C4-2B (cell line): ENCODE measurements around the gene OR51G1.

Experiments
- H3K27ac ChIP-seq: fragments of 450-650 bp; 2 replicates; pipeline ENCODE4 v1.5.1; 2017
- CTCF ChIP-seq: fragments of 450-650 bp; conservative IDR thresholded peaks from 2 replicates; pipeline ENCODE4 v1.5.1; 2017; ENCODE audit warnings: mild to moderate bottlenecking
- ZFX ChIP-seq: fragments of 450-650 bp; IDR thresholded peaks from 2 replicates; pipeline ENCODE4 v1.6.1; 2017

The OR51G1 gene

GRCh38 chr11:4932751-4933150, 8.6 kb upstream of the OR51G1 start:
- H3K27ac ChIP-seq, result no peak overlapping the region
- TF ChIP-seq CTCF (no peak), ZFX (no peak)

GRCh38 chr11:4926608-4927007, 2.5 kb upstream of the OR51G1 start:
- TF ChIP-seq ZFX (no peak), CTCF (no peak)

DNA sequence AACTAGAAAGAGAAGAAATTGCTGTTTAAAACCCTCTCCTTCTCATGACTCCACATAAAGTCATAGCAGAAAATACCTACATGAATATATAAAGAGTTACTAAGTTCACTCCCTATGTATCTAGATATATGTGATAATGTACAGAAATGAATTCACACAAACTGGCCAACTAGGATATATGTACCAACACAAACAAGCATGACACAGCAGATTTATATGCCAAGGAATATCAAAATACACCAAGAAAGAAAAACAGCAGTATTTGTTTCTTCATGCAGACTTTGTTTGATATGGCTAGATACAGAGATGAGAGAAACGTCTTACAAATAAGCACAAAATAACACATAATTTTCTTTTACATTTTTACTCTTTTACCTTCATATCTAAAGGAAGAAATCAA, 1.8 kb downstream of the OR51G1 start:
- no peak for TF ChIP-seq ZFX
- no peak for TF ChIP-seq CTCF

More at GRCh38 chr11:4926608-4927007, 2.5 kb upstream of the OR51G1 start:
- no peak overlapping the region for H3K27ac ChIP-seq

DNA sequence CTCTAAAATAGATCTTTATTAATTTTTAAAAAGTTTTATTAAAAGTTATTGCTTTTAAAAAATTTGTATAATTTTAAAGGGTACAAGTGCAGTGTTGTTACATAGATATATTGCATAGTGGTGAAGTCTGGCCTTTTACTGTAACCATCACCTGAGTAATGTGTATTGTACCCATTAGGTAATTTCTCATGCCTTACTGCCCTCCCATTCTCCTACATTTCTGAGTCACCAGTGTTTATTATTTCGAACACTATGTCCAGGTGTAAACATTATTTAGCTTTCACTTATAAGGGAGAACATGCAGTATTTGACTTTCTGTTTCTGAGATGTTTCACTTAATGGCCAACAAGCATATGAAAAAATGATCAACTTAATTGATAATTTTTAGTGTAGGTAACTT, 2.3 kb downstream of the OR51G1 start:
- no peak overlapping the region for H3K27ac ChIP-seq
- no peak for TF ChIP-seq ZFX
- TF ChIP-seq CTCF, result no peak

More for the DNA sequence above, 1.8 kb downstream of the OR51G1 start:
- no peak overlapping the region for H3K27ac ChIP-seq

- no peak within 1 kb of the TSS for H3K27ac ChIP-seq
- TF ChIP-seq CTCF, result no peak
Measured at GRCh38 chr11:4919250-4919649, 4.9 kb downstream of the OR51G1 start, which contains the start of gene OR51G2. Gene OR51G2 (minus strand): TSS chr11:4919350. CDS start chr11:4915663, 3,687 bp downstream.

DNA sequence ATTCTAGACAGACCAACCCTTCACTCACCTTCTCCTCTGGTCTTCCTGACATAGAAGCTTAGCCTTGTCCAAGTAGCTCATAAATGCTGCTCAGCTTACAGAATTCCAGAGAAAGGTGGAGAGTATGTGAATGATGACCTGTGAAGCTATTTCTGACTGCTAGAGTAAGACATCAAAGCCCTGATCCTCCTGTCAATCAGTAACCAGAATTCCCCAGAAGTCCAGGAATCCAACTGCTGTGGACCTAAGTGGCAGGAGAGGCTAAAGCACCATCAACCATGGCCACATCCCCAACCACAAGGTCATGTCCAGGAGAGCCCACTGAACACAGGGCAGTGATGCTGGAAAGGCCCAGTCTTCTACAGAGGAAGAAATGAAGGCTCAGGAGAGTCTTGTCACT, 7.6 kb downstream of the OR51G1 start:
- no peak overlapping the region for H3K27ac ChIP-seq
- TF ChIP-seq ZFX (no peak), CTCF (no peak)

DNA sequence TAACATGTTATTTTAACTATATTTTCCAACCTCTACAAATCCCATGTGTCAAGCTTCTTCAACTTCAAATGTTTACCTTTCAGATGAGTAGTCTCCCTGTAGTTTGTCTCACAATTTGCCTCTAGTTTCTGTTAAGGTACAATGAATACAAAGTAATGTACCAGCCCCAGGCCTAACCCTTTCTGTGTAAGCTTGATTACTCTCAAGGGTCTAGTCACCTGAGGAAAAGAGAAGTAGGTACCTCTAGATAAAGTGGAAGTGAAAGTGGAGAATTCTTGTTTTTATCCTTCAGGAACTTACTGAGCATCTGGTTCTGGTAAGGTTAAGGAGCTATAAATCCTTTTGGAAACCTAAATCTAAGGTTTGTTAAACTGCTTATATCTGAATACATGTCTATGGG, 20.7 kb downstream of the OR51G1 start, which contains the start of gene OR51A7:
Gene OR51A7 (plus strand): TSS at position 300 of the 400 bp plus-strand sequence. CDS start 3,587 bp downstream, outside the sequence.
- TF ChIP-seq CTCF, result no peak
- TF ChIP-seq ZFX, result no peak

More for the DNA sequence above, 20.7 kb downstream of the OR51G1 start, which contains the start of gene OR51A7:
- H3K27ac ChIP-seq, result no peak within 1 kb of the TSS
